NCI-H82 (cell line): ENCODE measurements around the gene ROR1.

Source experiments
- DNase-seq: peaks from one replicate; lab custom pipeline; 2025; lab: John Stamatoyannopoulos, UW

The ROR1 gene

DNA sequence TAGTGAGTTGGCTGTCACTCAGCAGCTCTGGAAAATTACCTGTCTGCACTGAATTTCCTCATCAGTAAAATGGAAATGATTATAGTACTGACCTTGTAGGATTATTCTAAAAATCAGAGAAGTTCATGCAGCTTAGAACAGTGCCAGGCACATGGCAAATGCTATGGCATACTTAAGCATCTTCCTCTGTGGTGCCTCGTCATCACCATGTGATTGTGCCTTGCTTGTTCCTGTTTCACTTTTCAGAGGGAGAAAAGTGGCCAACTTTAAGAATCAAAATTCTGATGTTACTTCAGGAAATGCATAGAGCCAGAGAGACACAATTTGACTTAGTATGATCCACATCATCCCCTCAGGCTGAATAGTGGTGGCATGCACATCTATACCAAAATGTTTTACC is 203.6 kb downstream of the ROR1 start:
- no peak for DNase-seq

DNA sequence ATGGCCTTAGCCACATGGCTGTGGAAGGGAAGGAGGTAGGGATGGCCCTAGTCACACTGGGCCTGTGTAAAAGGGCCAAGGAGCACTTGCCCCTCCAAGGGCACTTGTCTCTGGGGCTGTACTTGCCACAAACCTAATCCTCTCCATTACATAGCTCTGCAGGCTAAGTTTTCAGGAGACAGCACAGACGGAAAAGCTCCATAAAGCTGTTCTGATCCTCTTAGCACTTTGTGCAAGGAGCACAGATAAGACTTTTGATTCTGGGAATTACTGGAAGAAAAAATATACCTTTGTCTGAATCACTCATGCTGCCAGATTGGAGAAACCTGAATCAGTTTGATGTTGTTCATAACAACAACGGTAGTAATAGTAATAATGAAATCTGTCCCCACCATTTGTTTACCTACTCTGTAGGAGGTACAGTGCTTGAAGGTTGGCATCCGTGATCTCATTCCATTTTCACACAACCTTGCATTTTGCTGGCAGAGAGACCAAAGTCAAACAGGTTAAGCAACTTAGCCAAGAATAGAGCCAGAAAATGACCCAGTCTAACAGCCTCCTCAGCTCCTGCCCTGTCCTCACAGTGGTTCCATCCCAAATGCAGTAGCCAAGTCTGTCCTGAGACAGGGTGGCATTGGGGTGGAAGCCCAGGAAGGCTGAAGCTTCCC is 207.1 kb downstream of the ROR1 start:
- peak; percentile 94 for DNase-seq

DNA sequence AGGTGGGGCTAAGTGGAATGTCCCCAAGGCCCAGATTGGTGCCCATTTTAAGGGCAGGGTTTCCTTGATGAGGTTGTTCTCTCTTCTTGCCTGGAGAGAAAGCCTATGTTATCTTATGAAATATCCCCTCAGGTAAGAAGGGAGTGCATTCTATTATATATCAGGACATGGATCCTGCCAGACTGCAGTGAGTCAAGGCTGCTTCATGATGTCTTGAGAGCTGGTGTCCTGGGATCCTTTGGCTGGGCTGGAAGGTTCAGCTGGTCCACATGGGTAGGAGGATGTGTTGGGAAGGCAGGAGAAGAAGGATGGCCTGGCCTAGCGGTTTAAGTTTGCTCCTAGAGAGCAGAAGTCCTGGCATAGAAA is 207.6 kb downstream of the ROR1 start:
- DNase-seq, result no peak

DNA sequence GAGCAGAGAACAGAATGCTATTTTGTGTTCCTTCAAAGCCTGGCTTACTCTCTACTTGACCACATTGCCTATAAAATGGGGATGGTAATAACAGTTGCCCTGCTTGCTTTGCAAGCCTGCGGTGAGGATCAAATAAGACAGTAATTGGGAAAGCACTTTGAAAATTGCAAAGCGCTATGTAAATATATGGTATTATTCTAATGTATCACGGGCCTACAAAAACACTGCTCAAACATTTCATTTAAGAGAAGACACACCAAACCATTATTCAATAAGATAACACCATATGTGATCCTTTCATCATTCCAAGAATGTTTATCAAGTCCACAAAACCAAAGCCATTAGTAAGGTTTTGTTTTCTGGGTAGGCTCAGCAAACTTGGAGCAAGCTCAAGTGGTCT is 208.4 kb downstream of the ROR1 start:
- DNase-seq, result no peak

DNA sequence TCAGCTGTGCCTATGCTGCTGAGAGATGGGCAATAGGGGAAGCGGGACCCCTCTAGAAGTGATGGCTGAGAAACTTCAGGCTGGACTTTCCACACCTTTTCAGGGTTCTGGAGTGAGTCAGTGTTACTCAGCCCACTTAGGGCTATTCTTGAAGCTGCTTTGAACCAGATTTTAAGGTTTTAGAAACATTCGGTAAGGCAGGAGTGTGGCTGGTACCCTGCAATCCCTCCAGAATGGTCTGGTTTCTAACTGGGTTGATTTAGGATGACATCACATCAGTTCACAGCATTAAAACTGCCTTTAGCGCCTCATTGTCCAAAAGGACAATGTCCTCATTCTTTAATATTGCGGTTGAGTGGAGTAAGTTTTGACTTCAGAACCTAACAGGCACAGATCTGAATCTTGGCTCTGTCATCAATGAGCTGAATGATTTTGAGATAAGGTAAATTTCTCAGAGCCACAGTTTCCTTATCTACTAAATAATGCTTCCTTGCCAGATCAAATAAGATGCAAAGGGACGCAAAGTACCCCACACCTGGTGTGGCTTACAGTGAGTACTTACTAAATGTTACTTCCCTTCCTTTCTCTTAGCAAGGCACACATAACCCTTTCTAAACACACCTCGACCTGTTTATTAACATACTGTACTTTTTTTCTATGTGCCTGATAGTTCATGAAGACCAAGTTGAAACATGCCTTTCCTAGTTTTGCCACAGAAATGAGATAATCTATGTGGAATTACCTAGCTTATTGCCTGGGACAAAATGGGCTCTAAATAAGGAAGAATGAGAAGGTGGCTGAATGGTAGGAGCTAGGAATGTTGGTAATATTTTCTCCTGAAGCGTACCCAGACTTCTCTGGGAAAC is 209.8 kb downstream of the ROR1 start:
- no peak for DNase-seq

DNA sequence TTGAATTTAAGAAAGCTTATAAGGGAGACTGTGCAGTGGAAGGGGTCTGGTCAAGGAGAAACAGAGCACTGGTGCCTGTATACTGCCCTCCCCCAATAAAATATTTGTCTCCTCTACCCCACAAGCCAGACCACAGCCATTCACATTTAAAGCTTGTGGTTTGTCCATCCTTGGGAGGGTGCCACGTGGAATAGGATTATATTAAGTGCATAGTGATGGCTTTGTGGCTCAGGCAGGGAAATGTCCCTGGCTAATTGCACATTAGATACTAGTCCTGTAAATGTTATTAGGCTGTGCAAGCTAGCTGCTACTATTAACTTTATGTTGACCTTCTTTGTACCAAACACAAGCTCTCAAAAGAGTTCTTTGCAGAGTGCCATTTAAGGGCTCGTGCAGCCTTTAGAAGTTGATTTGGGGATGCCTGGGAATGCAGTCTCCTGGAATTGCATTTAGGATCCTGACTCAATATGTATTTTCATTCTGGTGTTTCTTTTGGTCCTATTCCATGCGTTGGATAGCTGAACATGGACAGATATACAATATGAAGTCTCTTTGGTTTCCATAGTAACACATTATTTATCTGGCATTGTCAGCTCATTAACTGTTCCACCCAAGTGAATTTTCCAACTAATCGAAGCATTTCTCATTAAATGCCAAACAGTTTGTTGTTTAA is 210.6 kb downstream of the ROR1 start:
- peak; percentile 59 for DNase-seq

DNA sequence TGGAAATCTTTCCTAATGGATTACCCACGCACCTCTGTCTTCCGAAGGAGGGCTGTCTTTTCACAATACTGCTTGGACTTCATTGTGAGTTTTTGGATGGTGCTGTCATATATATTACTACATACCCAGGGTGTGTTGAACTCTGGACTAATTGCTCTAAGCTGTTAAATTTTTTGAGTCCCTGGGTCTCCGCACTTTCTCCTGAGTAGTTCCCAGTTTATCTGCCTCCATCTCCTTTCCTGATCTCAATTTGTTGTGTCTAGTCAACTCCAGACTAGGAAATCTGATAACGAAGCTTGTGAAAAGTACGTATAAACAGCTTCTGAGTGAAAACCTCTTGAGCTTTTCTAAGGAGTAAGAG is 211.1 kb downstream of the ROR1 start:
- no peak for DNase-seq

DNA sequence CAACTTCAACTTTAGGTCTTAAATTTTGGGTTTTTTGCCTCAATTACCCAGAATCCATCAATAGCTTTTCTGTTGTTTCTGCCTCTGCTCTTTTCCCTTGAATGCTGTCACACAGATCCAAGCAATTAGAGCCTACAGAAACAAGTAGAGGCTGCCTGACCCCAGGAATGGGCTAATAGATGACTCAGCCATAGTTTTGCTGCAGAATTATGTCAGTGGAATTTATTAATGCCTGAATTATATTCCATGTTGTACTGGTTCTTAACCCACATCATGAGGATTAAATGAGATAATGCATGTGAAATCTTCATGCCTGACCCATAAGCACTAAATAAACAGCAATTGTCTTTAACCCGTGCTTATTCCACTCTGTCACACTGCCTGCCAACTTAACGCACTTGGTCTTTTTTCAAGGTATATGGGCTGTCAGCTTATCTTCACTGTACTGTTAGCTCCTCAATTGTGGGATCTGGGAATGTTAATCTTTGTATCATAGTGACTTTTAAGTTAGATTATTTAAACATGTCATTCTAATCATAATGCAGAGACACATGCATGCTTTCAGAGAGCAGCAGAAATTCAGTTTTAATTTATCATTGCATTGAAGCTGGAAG is 213.3 kb downstream of the ROR1 start:
- DNase-seq, result no peak

DNA sequence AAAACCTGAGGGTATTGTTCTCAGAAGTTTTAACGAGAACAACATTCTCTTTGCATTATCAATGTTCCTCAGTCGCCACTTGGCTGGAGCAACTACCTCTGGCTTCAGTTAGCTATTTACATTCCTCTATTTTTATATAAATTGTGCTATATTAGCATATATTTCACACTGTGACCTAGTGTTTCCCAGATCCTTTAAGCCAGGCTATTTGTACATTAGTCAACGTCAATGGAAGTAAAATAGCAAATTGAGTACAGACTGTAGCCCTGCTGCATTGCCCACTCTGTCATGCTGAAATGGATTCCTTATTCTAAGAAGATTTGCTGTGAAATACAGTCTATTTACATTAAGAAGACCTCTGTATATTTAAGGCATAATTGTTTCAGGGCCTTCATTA is 213.8 kb downstream of the ROR1 start:
- DNase-seq, result no peak

DNA sequence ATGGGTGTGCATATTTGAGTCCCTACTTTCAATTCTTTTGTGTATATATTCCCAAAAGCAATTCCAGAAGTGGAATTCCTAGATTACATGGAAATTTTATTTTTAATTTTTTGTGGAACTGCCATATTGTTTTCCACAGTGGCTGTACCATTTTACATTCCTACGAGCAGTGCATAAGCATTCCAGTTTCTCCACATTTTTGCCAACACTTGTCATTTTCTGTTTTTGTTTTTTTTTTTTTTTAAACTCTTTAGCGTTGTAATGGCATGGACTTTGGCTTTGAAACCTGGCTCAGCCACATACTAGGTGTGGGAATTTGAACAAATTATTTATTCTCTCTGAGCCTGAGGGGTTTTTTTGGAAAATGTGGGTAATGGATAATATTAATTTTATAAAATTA is 215.1 kb downstream of the ROR1 start:
- DNase-seq, result no peak

DNA sequence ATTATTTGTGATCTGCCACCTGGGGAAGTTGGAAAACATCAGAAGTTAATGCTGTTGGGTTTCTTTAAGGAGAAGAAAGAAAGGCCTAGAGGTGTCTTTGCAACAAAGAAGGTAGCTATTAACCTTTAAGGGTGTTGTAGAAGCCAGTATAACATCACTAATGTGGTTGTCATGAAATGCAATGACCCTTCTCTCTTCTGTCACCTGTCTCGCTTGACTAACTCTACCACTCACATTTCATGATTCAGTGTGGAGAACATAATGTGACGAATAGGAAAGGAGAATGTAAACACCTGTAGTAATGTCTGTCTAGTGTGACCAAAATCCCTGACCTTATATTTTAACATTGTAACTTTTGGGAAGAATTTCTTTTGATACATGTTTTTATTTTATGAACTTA is 217.9 kb downstream of the ROR1 start:
- DNase-seq, result no peak

DNA sequence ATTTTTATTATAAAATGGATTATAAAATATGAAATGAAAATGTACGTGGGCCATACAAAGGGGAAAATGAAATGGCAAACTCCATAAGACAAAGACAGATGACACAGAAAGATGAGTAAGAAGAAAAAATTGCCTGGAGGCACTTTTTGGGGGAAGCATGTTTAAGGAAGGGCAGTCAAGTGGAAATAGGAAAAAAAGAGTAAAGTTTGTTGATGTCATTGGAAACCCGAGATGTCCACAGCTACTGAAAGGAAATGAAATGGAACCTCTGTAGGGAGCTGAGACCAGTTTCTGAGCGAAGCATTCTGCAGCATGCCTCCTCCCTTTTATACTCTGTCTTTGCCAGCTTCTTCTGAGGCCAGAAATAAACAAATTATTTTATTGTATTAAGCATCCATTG is 226.2 kb downstream of the ROR1 start:
- no peak for DNase-seq

DNA sequence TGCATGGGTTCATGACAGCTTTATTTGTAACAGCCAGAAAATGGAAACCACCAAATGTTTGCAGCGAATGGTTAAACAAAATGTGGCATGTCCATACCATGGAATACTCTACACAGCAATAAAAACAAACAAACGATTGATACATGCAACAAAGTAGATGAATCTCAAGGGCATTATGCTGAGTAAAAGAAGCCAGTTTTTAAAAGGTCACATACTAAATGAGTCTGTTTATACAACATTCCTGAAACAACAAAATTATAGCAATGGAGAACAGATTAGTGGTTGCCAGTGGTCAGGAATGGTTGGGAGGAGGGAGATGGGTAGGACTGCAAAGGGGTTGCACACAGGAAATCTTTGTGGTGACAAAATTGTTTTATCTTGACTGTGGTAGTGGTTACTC is 227.2 kb downstream of the ROR1 start:
- no peak for DNase-seq

DNA sequence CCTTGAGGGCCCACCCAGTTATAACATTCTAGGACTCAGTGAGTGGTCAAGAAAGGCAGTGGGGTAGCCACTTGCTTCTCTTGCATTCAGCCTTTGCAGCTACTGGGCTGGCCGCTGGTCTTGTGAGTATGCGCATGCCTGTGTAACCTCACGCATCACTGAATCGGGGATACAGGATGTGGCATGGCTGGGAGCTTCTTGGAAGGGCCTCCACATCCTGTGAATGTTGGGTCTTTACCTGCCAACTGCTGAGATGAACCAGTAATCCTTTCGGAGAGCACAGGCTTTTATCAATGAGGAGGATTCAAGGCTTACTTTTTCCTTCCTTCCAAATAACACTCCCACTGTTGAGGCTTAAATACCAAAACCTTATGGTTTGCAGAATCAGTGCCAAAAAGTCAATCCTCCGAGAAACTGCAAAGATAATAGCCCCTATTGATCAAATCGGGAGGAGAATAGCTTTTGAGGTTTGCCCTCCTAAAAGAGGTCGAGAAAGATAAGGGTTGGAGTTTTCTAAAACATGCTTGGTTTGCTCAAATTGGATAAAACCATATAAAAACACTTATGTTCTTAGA is 230.7 kb downstream of the ROR1 start:
- DNase-seq, result no peak

DNA sequence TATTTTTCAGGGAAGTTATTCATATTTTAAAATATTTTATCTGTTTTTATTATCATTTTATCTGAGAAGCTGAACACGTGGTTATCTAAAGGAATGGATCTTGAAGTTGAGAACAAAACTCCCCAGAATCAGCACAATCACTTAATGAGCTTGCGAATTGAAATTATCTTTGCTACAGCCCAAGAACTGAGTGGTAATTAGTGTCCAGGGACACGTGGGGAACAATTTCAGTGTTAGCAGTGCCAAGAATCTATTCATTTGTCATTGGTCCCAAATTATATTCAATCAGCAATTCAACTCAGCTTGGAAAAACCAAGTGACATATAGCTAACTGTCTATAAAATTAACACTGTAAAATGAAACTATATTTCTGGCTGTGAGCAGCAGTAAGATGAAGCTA is 232.0 kb downstream of the ROR1 start:
- DNase-seq, result no peak

DNA sequence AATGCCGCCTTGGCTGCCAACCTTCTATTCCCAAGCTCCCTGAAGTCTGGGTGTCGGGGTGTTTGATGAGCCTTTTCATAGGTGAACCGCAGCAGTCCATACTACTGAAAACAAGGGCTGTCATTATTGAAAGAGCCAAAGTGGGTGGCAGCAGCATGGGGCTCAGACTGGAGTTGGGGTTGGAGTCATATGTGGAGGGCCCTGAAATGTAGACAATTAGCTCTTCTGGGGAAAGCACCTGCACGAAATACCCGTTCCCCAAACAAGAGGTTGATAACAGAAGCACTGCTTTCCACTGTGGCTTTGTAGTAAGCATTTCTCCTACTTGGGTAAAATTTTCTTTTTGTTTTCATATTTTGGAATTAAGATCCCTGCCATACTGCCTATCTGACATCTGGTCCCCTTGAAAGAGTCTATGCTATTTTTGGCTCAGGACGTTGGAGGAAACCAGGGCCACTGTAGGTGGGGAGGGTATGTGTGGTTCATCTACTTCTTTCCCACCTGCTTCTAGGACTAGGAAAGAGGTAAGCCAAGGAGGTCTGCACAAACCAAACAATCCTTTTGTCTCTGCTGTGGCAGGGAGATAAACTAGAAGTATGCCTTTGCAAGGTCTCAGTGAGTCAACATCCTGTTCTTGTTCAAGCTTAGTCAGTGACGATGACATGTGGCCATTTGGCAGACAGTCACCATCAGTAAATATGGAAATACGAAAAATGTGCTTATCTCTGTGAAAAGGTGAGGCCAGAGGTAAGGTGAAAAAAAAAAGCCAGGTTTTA is 232.6 kb downstream of the ROR1 start:
- no peak for DNase-seq

DNA sequence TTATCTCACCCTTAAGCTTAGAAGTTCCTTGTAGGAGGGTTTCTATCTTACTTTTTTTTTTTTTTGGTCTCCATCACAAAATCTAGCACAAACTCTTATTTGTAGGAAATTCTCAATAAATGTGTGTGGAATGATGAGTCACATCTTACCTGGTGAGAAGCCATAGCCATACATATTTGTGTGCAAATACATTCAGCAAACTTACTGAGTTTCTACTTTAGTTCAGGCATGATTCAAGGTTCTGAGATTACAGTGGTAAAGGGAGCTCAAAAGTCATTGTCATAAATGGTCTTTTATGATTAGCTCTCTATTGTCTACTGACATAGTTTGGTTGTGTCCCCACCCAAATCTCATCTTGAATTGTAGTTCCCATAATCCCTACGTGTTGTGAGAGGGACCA is 236.5 kb downstream of the ROR1 start:
- no peak for DNase-seq

DNA sequence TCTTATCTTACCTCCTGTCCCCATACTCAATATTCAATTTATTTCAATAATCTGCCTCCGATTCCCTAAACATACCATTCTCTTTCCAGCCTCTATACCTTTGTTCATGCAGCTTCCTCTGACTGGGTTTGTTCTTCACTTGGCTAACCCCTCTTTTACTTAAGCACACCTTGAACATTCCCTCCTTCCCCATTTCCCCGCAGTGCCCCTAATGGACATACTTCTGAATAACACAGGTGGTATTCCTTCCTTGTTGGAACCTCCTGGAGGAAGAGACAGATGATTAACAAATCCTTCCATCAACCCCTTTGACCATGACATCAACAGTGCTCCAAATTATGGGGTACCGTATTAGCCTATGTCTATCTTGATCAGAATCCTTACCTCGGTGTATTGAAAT is 239.6 kb downstream of the ROR1 start:
- no peak for DNase-seq

DNA sequence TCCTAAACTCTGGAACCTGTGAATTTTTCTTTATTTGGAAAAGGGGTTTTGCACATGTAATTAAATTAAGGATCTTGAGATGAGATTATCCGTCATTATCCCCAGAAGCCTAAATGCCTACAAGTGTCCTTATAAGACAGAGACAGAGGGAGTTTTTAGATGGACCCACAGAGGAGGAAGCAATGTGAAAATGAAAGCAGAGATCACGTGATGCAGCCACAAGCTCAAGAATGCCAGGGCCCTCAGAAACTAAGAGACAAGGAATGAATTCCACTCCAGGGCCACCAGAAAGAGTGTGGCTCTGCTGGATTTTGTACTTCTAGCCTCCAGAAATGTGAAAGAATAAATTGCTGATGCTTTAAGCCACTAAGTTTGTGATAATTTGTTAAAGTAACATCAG is 246.0 kb downstream of the ROR1 start:
- peak; percentile 91 for DNase-seq

DNA sequence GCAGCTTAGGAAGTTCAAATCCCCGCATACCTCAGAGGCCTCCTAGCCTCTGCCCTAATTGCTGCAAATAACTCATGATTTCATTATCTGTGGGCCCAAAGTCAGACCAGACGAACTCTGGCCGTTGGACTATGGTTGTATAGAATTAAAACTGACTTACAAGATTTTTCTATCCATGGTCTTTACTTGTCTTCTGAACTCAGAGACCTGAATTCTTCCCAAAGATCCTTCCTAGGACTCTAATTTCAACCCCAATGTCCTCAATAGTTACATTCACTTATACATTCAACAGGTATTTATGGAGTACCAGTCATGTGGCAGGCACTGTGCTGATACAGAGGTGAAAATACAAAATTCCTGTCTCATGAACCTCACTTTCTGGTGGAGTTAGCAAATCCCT is 247.2 kb downstream of the ROR1 start:
- no peak for DNase-seq

DNA sequence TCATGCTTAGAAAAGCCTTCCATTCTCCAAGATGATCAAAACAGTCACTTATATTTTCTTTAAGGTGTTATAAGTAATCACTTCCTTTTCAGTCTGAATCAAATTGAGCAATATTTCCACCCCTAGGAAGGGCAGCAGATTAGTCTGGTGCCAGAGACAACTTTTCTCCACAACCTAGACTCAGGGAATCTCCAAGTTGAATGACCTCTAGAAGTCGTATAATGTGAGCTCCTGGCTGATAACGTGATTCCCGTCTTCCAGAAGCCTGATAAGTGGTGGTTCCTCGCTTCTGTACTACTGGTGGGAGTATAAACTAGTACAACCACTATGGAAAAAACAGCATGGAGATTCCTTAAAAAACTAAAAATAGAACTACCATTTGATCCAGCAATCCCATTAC is 251.2 kb downstream of the ROR1 start:
- no peak for DNase-seq

DNA sequence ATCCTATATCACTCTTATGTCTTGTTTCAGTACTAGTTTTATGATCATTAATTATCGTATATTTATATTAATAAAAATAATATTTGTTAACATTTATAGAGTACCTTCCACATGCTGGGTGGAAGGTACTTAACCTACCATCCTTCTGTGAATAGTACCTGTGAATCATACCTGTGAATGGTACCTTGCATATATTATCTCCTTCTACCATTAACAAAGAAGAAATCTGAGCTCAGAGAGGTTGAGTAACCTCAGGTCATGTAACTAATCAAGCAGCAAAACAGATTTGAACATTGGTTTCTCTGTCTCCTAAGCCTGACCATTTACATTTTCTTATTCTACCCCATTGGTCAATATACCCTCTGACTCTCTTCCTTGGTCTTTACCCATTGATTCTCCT is 255.2 kb downstream of the ROR1 start:
- no peak for DNase-seq
